Measurements from ENCODE around the gene ANAPC4.

The ANAPC4 gene

DNA sequence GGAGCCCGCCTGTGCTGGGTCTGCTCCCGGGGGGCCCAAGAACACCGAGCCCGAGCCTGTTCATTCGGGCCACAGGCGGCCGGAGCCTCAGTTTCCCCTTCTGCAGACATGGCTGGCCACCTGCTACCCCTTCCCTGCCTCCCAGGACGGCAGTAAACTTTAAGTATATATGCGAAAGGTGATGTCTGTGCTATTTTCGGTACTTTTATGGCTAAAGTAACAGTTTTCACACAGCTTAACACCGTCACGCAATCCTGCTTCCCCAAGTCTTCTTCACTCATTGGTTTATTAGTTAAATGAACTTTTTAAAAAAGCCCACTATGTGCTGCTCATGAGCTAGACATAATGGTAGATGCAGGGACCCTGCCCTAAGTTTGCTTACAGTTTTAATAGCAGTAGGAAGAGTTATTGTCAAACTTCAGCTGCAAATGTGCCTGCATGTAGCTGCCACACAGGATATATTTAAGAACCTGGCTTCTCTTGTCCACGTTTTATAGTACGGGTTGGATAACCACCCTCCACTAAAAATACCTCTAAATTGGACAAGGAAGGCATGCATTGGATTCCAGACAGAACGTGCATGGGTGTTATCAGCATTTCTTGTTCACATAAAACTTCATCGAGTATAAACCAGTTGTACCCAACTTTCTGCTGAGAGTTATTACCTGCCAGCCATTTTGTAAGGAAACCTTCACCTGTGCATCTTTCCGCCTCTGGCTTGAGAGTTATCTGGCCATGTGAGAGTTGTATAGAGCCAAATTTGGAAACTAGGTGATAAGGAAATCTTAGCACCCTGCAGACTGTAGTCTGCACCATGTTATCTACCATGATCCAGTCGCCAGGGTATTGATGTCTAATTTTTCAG is 741 bp downstream of the ANAPC4 start:
- DNase-seq (ENCODE audit: low read depth): no peak
- H3K4me3 ChIP-seq (ENCODE audit: control insufficient read depth, low read depth, low read length): peak overlapping the region; percentile 77
- TF ChIP-seq, protein P1, sequence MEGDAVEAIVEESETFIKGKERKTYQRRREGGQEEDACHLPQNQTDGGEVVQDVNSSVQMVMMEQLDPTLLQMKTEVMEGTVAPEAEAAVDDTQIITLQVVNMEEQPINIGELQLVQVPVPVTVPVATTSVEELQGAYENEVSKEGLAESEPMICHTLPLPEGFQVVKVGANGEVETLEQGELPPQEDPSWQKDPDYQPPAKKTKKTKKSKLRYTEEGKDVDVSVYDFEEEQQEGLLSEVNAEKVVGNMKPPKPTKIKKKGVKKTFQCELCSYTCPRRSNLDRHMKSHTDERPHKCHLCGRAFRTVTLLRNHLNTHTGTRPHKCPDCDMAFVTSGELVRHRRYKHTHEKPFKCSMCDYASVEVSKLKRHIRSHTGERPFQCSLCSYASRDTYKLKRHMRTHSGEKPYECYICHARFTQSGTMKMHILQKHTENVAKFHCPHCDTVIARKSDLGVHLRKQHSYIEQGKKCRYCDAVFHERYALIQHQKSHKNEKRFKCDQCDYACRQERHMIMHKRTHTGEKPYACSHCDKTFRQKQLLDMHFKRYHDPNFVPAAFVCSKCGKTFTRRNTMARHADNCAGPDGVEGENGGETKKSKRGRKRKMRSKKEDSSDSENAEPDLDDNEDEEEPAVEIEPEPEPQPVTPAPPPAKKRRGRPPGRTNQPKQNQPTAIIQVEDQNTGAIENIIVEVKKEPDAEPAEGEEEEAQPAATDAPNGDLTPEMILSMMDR (IDR thresholded peaks at IDR 0.05; ENCODE audit: control insufficient read depth, insufficient read depth, low read depth, low read length, missing control alignments): no peak

DNA sequence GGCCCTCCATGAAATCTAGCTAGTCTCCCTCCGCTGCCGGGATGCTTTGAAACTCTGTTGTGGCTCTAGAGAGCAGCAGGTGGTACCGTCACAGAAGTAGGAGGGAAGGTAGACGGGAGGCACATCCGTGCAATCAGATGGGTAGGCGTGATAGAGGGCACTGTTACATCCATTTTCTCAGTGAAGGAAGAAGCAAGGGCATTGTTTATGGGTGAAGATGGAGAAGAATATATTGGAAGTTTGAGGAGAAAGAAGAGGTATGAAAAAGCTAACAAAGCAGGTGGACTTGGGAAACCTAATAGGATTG is 1.3 kb downstream of the ANAPC4 start:
- DNase-seq (ENCODE audit: low read depth): no peak
- no peak overlapping the region for H3K4me3 ChIP-seq (ENCODE audit: control insufficient read depth, low read depth, low read length)
- TF ChIP-seq, protein P1 (IDR thresholded peaks at IDR 0.05; ENCODE audit: control insufficient read depth, insufficient read depth, low read depth, low read length, missing control alignments): no peak

DNA sequence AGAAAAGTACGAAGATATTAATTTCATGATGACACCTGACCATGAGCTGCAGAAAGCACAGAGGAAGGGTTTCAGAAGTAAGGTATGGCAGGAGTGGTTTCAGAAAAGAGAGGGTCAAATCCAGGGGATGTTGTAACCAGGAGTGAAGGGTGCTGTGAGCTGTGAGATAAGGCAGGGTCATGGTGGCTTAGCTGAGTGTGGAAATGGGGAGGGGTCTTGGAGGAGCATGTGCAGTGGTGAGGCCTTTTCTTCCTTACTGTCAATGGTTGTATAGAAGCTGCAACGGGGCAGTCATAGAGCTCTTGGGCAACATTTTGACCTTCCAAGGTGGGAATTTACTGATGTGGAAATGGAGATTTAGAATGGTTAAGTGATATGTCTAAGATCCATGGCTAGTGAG is 2.5 kb downstream of the ANAPC4 start:
- H3K4me3 ChIP-seq (ENCODE audit: control insufficient read depth, low read depth, low read length): no peak overlapping the region
- no peak for DNase-seq (ENCODE audit: low read depth)
- TF ChIP-seq, protein P1 (IDR thresholded peaks at IDR 0.05; ENCODE audit: control insufficient read depth, insufficient read depth, low read depth, low read length, missing control alignments): no peak

DNA sequence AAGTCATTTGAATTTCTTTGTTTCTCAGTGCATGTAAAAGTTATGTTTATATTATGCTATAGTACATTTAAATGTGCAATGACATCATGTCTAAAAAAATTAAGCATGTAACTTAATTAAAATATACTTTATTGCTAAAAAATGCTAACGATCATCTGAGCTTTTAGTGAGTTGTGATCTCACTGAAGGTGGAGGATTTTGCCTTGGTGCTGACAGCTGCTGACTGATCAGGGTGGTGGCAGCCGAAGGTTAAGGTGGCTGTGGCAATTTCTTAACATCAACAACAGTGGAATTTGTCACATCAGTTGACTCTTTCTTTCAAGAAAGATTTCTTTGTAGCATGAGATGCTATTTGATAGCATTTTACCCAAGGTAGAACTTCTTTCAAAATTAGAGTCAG is 6.6 kb downstream of the ANAPC4 start:
- no peak overlapping the region for H3K4me3 ChIP-seq (ENCODE audit: control insufficient read depth, low read depth, low read length)
- TF ChIP-seq, protein P1 (IDR thresholded peaks at IDR 0.05; ENCODE audit: control insufficient read depth, insufficient read depth, low read depth, low read length, missing control alignments): no peak
- DNase-seq (ENCODE audit: low read depth): no peak

DNA sequence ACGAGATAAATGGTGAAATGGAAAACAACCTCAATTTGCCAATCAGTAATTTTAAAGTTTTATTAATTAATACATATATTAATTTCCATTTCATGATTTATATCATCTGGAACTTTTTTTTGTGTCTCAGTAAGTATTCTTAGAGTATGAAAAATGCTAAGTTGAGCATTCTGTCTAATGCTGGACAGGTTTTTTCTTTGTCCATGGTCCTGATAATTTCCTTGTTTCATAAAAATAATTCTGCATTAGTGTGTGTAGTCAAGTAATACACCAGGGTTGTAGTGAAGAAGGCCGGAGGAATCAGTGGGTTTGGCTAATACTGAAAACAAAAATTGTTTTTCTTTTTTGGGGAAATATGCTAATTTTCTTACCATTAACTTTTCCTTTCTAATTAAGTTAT is 9.9 kb downstream of the ANAPC4 start:
- TF ChIP-seq, protein P1 (IDR thresholded peaks at IDR 0.05; ENCODE audit: control insufficient read depth, insufficient read depth, low read depth, low read length, missing control alignments): no peak
- DNase-seq (ENCODE audit: low read depth): no peak
- no peak overlapping the region for H3K4me3 ChIP-seq (ENCODE audit: control insufficient read depth, low read depth, low read length)

DNA sequence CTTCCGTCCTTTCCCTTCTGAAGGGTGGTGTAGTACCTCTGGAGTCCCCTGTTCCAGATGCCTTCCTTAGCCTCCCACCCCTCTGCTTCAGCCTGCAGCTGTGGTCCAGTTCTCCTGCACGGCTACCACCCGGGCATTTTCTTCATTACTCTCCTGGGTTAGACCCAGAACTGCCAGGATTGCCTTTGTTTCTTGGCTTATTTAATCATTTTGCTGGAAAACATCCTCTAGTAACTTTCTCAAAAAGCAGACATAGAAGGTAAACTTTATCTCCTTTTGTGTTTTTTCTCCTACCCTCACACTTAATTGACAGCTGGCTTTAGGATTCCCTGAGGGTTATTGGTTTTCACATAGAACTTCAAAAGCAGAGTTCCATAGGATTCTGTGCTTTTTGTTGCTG is 20.2 kb downstream of the ANAPC4 start:
- no peak overlapping the region for H3K4me3 ChIP-seq (ENCODE audit: control insufficient read depth, low read depth, low read length)
- TF ChIP-seq, protein P1 (IDR thresholded peaks at IDR 0.05; ENCODE audit: control insufficient read depth, insufficient read depth, low read depth, low read length, missing control alignments): no peak
- DNase-seq (ENCODE audit: low read depth): no peak
